ENCODE data around the gene MACROD2.

GRCh38 chr20:14672066-14672465 lies 676.8 kb downstream of the MACROD2 start:
- TF ChIP-seq EP300 (IDR thresholded peaks at IDR 0.05) (no peak), CTCF (IDR thresholded peaks at IDR 0.05) (no peak)

Data from tibial nerve (tissue), 4 donors.